Upper lobe of left lung (tissue), 6 donors: Measurements from ENCODE around the gene CCDC183. TPM values are rescaled to one million over a fixed set of nuclear protein-coding genes. Genes with fewer than 3 reads are reported as not detected.
"Not testable (repeated sequence)": the region's sequence is repeated elsewhere in the genome, so short reads cannot be mapped to it uniquely, and the experiment has no call there.

Experiments
- ATAC-seq, 2 donors: fragments of 200-7000 bp; cut with Tn5 transposase; one replicate each; pipeline ENCODE4 v1.9.1; 2022; ENCODE audit warnings: mild to moderate bottlenecking in 2 of 2, moderate library complexity in 2 of 2; ENCODE audit not compliant: low FRiP score in 2 of 2
- DNase-seq, 2 donors: peaks; one replicate each; pipeline ENCODE4 v3.0.0-alpha.2; 2019 to 2020
- H3K27ac ChIP-seq, 4 donors: fragments of 200-600 bp; sonication (generic); one replicate each; pipeline ENCODE4 v1.5.1; 2016 to 2019
- H3K27me3 ChIP-seq, 4 donors: fragments of 200-600 bp; sonication (generic); one replicate each; pipeline ENCODE4 v1.5.1; 2017 to 2019
- H3K36me3 ChIP-seq, 4 donors: fragments of 200-600 bp; sonication (generic); one replicate each; pipeline ENCODE4 v1.5.1; 2016 to 2019
- H3K4me1 ChIP-seq, 4 donors: fragments of 200-600 bp; sonication (generic); one replicate each; pipeline ENCODE4 v1.5.1; 2018 to 2019
- H3K4me3 ChIP-seq, 4 donors: fragments of 200-600 bp; sonication (generic); one replicate each; pipeline ENCODE4 v1.5.1; 2017 to 2019; ENCODE audit warnings: mild to moderate bottlenecking in 2 of 4, moderate library complexity in 1 of 4
- H3K9me3 ChIP-seq, 4 donors: fragments of 200-600 bp; sonication (generic); one replicate each; pipeline ENCODE4 v1.5.1; 2018 to 2019
- CTCF ChIP-seq, 6 experiments: fragments of 450-650 bp in 4 of 6; fragments of 200-600 bp in 2 of 6; sonication (generic) in 2 of 6; IDR thresholded peaks; one replicate each; pipeline ENCODE4 v1.5.1; 2016 to 2019; ENCODE audit warnings: antibody characterized with exemption in 6 of 6
- EP300 ChIP-seq, 4 donors: sonication (generic); formaldehyde crosslinking; IDR thresholded peaks; one replicate each; pipeline ENCODE4 v1.5.1; 2017; ENCODE audit warnings: antibody characterized with exemption in 4 of 4, control low read depth in 2 of 4
- POLR2A ChIP-seq, 4 donors: fragments of 450-650 bp; IDR thresholded peaks; one replicate each; pipeline ENCODE4 v1.5.1; 2016 to 2017; ENCODE audit warnings: antibody characterized with exemption in 4 of 4, mild to moderate bottlenecking in 2 of 4
- POLR2AphosphoS5 ChIP-seq, 2 donors: sonication (generic); formaldehyde crosslinking; IDR thresholded peaks; one replicate each; pipeline ENCODE4 v1.5.1; 2017; ENCODE audit warnings: antibody characterized with exemption in 2 of 2
- WGBS, 2 donors: methylation state at CpG; one replicate each; pipeline ENCODE4 v1.1.5; 2017 to 2018; 5-methylcytosine and 5-hydroxymethylcytosine counted together
- total RNA-seq, 6 donors: library from RNA; depleted of rRNA in 4 of 6; stranded (reverse); fragments of >200 nt in 4 of 6; gene quantifications; one replicate each; pipeline versions ENCODE4 v1.1.0 to v1.2.1, GENCODE V29; 2016 to 2021
- donor health status: DM: no; HTN: no; CAD: no; lungs with moderate emphysema.
- donor health status: DM: no; HTN: yes; CAD: no; lungs with severe emphysema.

CCDC183 gene
- total RNA-seq, 6 donors from 2014 or later = 1.9 to 130 (median 6.6) TPM

GRCh38 chr9:136829981-136830885 is 34.1 kb downstream of the CCDC183 start:
- Histone ChIP-seq H3K4me3 (no peak overlapping the region), H3K27ac (no peak overlapping the region), H3K4me1 (no peaks in the 10 kb centered on the region), H3K9me3 (no peaks in the 10 kb centered on the region), H3K27me3 (no peaks in the 10 kb centered on the region), H3K36me3 (peaks cover 3 to 83% (median 70%) of the 10 kb centered on the region in 4 donors)
- TF ChIP-seq POLR2A (IDR thresholded peaks at IDR 0.05) (no peak), EP300 (IDR thresholded peaks at IDR 0.05) (no peak), CTCF (IDR thresholded peaks at IDR 0.05) (no peak), POLR2AphosphoS5 (IDR thresholded peaks at IDR 0.05) (no peak)
- DNase-seq (peak in 1 of 2 donors; percentile 69), ATAC-seq (no peak)
- 91 to 93% methylated on average over 22 to 36 of the region's 41 CpGs for WGBS, 2 donors

- DNase-seq = peak in 1 of 2 donors; percentile 54
- Histone ChIP-seq H3K4me1 (no peaks in the 10 kb centered on the region), H3K27me3 (no peaks in the 10 kb centered on the region), H3K27ac (no peak overlapping the region), H3K4me3 (no peak overlapping the region), H3K9me3 (no peaks in the 10 kb centered on the region), H3K36me3 (peaks cover 3 to 82% (median 65%) of the 10 kb centered on the region in 4 donors)
- ATAC-seq = no peak
- 88 to 89% methylated on average over 29 to 30 of the region's 30 CpGs for WGBS, 2 donors
- TF ChIP-seq POLR2A (IDR thresholded peaks at IDR 0.05) (no peak), EP300 (IDR thresholded peaks at IDR 0.05) (no peak), POLR2AphosphoS5 (IDR thresholded peaks at IDR 0.05) (no peak), CTCF (IDR thresholded peaks at IDR 0.05) (no peak)
These were observed 35.0 kb downstream of the CCDC183 start for GRCh38 chr9:136831002-136831719.

- 92 to 94% methylated on average over 15 to 23 of the region's 23 CpGs for WGBS, 2 donors
- Histone ChIP-seq H3K4me3 (no peak overlapping the region), H3K36me3 (peaks cover under 1 to 82% (median 63%) of the 10 kb centered on the region in 4 donors), H3K4me1 (no peaks in the 10 kb centered on the region), H3K27me3 (no peaks in the 10 kb centered on the region), H3K9me3 (no peaks in the 10 kb centered on the region), H3K27ac (no peak overlapping the region)
- DNase-seq (peak in 1 of 2 donors; percentile 65), ATAC-seq (no peak)
- no peak for TF ChIP-seq POLR2A (IDR thresholded peaks at IDR 0.05)
- TF ChIP-seq EP300 (IDR thresholded peaks at IDR 0.05) = no peak
These were observed 35.6 kb downstream of the CCDC183 start for GRCh38 chr9:136831720-136832104.

- DNase-seq (no peak), ATAC-seq (no peak)
- 90 to 93% methylated on average over 8 to 9 of the region's 9 CpGs for WGBS, 2 donors
- H3K36me3 ChIP-seq = peaks cover 0 to 82% (median 58%) of the 10 kb centered on the region in 4 donors
- no peaks in the 10 kb centered on the region for H3K9me3 ChIP-seq
- no peak overlapping the region for H3K4me3 ChIP-seq
- H3K27me3 ChIP-seq = no peaks in the 10 kb centered on the region
- TF ChIP-seq CTCF (IDR thresholded peaks at IDR 0.05) (no peak), EP300 (IDR thresholded peaks at IDR 0.05) (no peak), POLR2A (IDR thresholded peaks at IDR 0.05) (no peak), POLR2AphosphoS5 (IDR thresholded peaks at IDR 0.05) (no peak)
- H3K4me1 ChIP-seq = no peaks in the 10 kb centered on the region
- no peak overlapping the region for H3K27ac ChIP-seq
These were observed 36.4 kb downstream of the CCDC183 start for GRCh38 chr9:136832581-136832980.

GRCh38 chr9:136833381-136834048 is 37.4 kb downstream of the CCDC183 start:
- not testable (repeated sequence) for H3K4me1 ChIP-seq, H3K4me3 ChIP-seq, H3K27ac ChIP-seq, H3K9me3 ChIP-seq, ATAC-seq, H3K27me3 ChIP-seq
- 89 to 92% methylated on average over 7 to 15 of the region's 16 CpGs for WGBS, 2 donors
- H3K36me3 ChIP-seq = peaks cover 0 to 82% (median 56%) of the 10 kb centered on the region in 4 donors
- peak in 1 of 2 donors; percentile 43 for DNase-seq
